ENCODE measurements around the gene AGO1.

DNA sequence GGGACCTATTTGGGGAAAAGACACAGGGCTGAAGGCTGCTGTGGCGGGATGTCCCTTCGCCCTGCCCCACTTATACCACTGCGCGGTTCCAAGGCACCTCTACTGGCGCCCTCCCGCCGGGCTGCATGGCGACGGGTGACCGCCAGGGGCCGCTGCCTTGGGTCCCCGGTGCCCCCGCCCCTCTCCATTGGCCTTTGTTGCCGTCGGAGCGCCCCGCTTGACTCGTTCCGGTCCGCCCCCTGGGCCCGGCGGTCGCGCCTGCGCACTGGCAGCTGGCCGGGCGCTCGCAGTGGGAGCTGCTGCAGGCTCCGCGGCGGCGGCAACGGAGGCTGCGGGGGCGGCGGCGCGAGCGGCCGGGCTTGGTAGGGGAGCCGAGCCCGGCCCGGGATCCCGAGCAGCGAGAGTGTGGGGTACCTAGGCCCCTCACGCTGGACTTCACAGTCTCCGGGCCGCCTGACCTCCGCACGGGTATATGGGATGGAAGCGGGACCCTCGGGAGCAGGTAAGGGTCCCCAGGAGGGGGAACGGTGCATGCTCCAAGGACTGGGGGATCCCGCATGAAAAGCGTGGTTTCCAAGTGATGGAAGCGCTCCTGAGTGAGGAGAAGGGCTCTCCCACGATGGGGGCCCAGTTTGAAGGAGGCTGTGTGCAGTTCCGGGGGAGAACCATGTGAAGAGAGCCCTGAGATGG is at the start of gene AGO1:
- TF ChIP-seq, protein P1, sequence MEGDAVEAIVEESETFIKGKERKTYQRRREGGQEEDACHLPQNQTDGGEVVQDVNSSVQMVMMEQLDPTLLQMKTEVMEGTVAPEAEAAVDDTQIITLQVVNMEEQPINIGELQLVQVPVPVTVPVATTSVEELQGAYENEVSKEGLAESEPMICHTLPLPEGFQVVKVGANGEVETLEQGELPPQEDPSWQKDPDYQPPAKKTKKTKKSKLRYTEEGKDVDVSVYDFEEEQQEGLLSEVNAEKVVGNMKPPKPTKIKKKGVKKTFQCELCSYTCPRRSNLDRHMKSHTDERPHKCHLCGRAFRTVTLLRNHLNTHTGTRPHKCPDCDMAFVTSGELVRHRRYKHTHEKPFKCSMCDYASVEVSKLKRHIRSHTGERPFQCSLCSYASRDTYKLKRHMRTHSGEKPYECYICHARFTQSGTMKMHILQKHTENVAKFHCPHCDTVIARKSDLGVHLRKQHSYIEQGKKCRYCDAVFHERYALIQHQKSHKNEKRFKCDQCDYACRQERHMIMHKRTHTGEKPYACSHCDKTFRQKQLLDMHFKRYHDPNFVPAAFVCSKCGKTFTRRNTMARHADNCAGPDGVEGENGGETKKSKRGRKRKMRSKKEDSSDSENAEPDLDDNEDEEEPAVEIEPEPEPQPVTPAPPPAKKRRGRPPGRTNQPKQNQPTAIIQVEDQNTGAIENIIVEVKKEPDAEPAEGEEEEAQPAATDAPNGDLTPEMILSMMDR (IDR thresholded peaks at IDR 0.05; ENCODE audit: poor library complexity, severe bottlenecking), result peak; percentile 99
- TF ChIP-seq, protein P2, sequence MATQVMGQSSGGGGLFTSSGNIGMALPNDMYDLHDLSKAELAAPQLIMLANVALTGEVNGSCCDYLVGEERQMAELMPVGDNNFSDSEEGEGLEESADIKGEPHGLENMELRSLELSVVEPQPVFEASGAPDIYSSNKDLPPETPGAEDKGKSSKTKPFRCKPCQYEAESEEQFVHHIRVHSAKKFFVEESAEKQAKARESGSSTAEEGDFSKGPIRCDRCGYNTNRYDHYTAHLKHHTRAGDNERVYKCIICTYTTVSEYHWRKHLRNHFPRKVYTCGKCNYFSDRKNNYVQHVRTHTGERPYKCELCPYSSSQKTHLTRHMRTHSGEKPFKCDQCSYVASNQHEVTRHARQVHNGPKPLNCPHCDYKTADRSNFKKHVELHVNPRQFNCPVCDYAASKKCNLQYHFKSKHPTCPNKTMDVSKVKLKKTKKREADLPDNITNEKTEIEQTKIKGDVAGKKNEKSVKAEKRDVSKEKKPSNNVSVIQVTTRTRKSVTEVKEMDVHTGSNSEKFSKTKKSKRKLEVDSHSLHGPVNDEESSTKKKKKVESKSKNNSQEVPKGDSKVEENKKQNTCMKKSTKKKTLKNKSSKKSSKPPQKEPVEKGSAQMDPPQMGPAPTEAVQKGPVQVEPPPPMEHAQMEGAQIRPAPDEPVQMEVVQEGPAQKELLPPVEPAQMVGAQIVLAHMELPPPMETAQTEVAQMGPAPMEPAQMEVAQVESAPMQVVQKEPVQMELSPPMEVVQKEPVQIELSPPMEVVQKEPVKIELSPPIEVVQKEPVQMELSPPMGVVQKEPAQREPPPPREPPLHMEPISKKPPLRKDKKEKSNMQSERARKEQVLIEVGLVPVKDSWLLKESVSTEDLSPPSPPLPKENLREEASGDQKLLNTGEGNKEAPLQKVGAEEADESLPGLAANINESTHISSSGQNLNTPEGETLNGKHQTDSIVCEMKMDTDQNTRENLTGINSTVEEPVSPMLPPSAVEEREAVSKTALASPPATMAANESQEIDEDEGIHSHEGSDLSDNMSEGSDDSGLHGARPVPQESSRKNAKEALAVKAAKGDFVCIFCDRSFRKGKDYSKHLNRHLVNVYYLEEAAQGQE (IDR thresholded peaks at IDR 0.05; ENCODE audit: borderline replicate concordance), result peak; percentile 81
- TF ChIP-seq EP300 (conservative IDR thresholded peaks at IDR 0.05; ENCODE audit: poor library complexity, severe bottlenecking), result peak; percentile 49
- TF ChIP-seq POLR2AphosphoS5 (IDR thresholded peaks at IDR 0.05), result peak; percentile 96

Measured in neural cell (in vitro differentiated cells).